ENCODE measurements around the gene TSSC4.

TSSC4 gene

GRCh38 chr11:2450321-2451041, 49.9 kb downstream of the TSSC4 start:
- DNase-seq = no peak

GRCh38 chr11:2451336-2451735, 50.8 kb downstream of the TSSC4 start:
- DNase-seq = no peak

- DNase-seq = no peak
Observed at GRCh38 chr11:2451916-2452315, 51.4 kb downstream of the TSSC4 start.

GRCh38 chr11:2452321-2453012, 51.9 kb downstream of the TSSC4 start:
- DNase-seq = no peak

- DNase-seq = no peak
Observed at GRCh38 chr11:2453436-2453835, 52.9 kb downstream of the TSSC4 start.
